Renal pelvis (tissue), 4 donors: ENCODE results near the gene ESR2. TPM values are rescaled to one million over a fixed set of nuclear protein-coding genes. Genes with fewer than 3 reads are reported as not detected.
"Not testable (repeated sequence)": the region's sequence is repeated elsewhere in the genome, so short reads cannot be mapped to it uniquely, and the experiment has no call there.

ENCODE experiments used
- DNase-seq: peaks from one replicate; pipeline ENCODE4 v3.0.0-alpha.2; 2013
- polyA plus RNA-seq, 3 donors: library from polyadenylated mRNA; unstranded; fragments of 120-200 nt; gene quantifications; one replicate each; pipeline ENCODE4 v1.2.1, GENCODE V29; 2013; ENCODE audit not compliant: insufficient read length in 3 of 3

Gene ESR2
- polyA plus RNA-seq, 3 donors, result 0.91 to 1.9 (median 1.7) TPM

GRCh38 chr14:64200170-64200569, 94.0 kb downstream of the ESR2 start:
- no peak for DNase-seq

GRCh38 chr14:64198486-64198885, 95.7 kb downstream of the ESR2 start:
- no peak for DNase-seq

GRCh38 chr14:64197996-64198395, 96.2 kb downstream of the ESR2 start:
- no peak for DNase-seq

- DNase-seq, result peak; percentile 49
These were observed 97.3 kb downstream of the ESR2 start for GRCh38 chr14:64196814-64197411.

- DNase-seq, result no peak
These were observed 98.1 kb downstream of the ESR2 start for GRCh38 chr14:64196056-64196455.

- no peak for DNase-seq
These were observed 99.0 kb downstream of the ESR2 start for GRCh38 chr14:64195199-64195598.

GRCh38 chr14:64194404-64194803, 99.8 kb downstream of the ESR2 start:
- DNase-seq, result no peak

GRCh38 chr14:64193821-64194220, 100.3 kb downstream of the ESR2 start:
- DNase-seq, result no peak

- DNase-seq, result no peak
These were observed 102.4 kb downstream of the ESR2 start for GRCh38 chr14:64191756-64192155.

- DNase-seq, result no peak
These were observed 103.1 kb downstream of the ESR2 start for GRCh38 chr14:64190974-64191502.

- DNase-seq, result no peak
These were observed 106.8 kb downstream of the ESR2 start for GRCh38 chr14:64187331-64187730.

- no peak for DNase-seq
These were observed 107.7 kb downstream of the ESR2 start for GRCh38 chr14:64186231-64187129.

- DNase-seq, result no peak
These were observed 109.0 kb downstream of the ESR2 start for GRCh38 chr14:64185184-64185583.

- DNase-seq, result no peak
These were observed 110.0 kb downstream of the ESR2 start for GRCh38 chr14:64184103-64184729.

- DNase-seq, result not testable (repeated sequence)
These were observed 111.3 kb downstream of the ESR2 start for GRCh38 chr14:64182908-64183307.

GRCh38 chr14:64178814-64179213, 115.4 kb downstream of the ESR2 start:
- DNase-seq, result no peak

GRCh38 chr14:64176330-64176729, 117.8 kb downstream of the ESR2 start:
- no peak for DNase-seq

GRCh38 chr14:64174922-64175782, 119.0 kb downstream of the ESR2 start:
- DNase-seq, result no peak

GRCh38 chr14:64170181-64170580, 124.0 kb downstream of the ESR2 start:
- no peak for DNase-seq

GRCh38 chr14:64159588-64159987, 134.6 kb downstream of the ESR2 start:
- DNase-seq, result no peak

GRCh38 chr14:64158608-64159007, 135.6 kb downstream of the ESR2 start:
- no peak for DNase-seq

GRCh38 chr14:64149921-64150320, 144.2 kb downstream of the ESR2 start:
- no peak for DNase-seq
